Caco-2 (cell line): Measurements from ENCODE around the gene CROCC2. TPM values are rescaled to one million over a fixed set of nuclear protein-coding genes. Genes with fewer than 3 reads are reported as not detected.

Experiments used
- BruUV-seq: library from RNA; stranded (reverse); fragments of 400-500 nt; replicated peaks from 2 replicates; lab custom pipeline; 2021; lab: Mats Ljungman, UMichigan
- CTCF ChIA-PET: fragments of 300-600 bp; sonication (Branson Sonifier 250); formaldehyde crosslinking; loops from one replicate; lab custom pipeline; 2022; ENCODE audit warnings: antibody characterized with exemption; lab: Charles Lee
- POLR2A ChIA-PET: fragments of 300-600 bp; sonication (Branson Sonifier 250); formaldehyde crosslinking; loops from one replicate; lab custom pipeline; 2022; ENCODE audit warnings: antibody characterized with exemption; lab: Charles Lee
- DNase-seq, 2 experiments: peaks; one replicate each; pipeline versions ENCODE4 v3.0.0 to v3.0.0-alpha.2; 2020 to 2022
- H3K27me3 ChIP-seq: replicated peaks from 2 replicates; pipeline ENCODE4 v1.6.0; 2011; ENCODE audit warnings: low read length; ENCODE audit not compliant: control insufficient read depth, insufficient read depth
- H3K36me3 ChIP-seq: 2 replicates; pipeline ENCODE4 v1.5.1; 2011; ENCODE audit warnings: low read length; ENCODE audit not compliant: control insufficient read depth, insufficient read depth
- H3K4me1 ChIP-seq: fragments of 250-450 bp; sonication (Bioruptor Pico); 2 replicates; pipeline ENCODE4 v1.5.1; 2020; ENCODE audit warnings: mild to moderate bottlenecking
- H3K4me3 ChIP-seq: 2 replicates; pipeline ENCODE4 v1.5.1; 2011; ENCODE audit warnings: low read depth, mild to moderate bottlenecking, control low read depth, low read length
- H3K9me3 ChIP-seq: fragments of 250-450 bp; sonication (Bioruptor Pico); 2 replicates; pipeline ENCODE4 v1.5.1; 2020; ENCODE audit warnings: mild to moderate bottlenecking, moderate library complexity
- H3K27ac Mint-ChIP-seq: one replicate; pipeline ENCODE4 v1.8.0; 2022; ENCODE audit warnings: mixed read lengths; ENCODE audit not compliant: unreplicated experiment
- H3K27me3 Mint-ChIP-seq: one replicate; pipeline ENCODE4 v1.8.0; 2022; ENCODE audit warnings: mixed read lengths; ENCODE audit not compliant: insufficient read depth, unreplicated experiment
- H3K36me3 Mint-ChIP-seq: one replicate; pipeline ENCODE4 v1.8.0; 2022; ENCODE audit warnings: mild to moderate bottlenecking, mixed read lengths; ENCODE audit not compliant: insufficient read depth, unreplicated experiment
- H3K4me1 Mint-ChIP-seq: one replicate; pipeline ENCODE4 v1.8.0; 2022; ENCODE audit warnings: low read depth, mixed read lengths; ENCODE audit not compliant: unreplicated experiment
- H3K4me3 Mint-ChIP-seq: one replicate; pipeline ENCODE4 v1.8.0; 2022; ENCODE audit warnings: mild to moderate bottlenecking, moderate library complexity, mixed read lengths; ENCODE audit not compliant: unreplicated experiment
- H3K9me3 Mint-ChIP-seq: one replicate; pipeline ENCODE4 v1.8.0; 2022; ENCODE audit warnings: mixed read lengths; ENCODE audit not compliant: unreplicated experiment
- CTCF ChIP-seq, 2 experiments: fragments of 200-600 bp in 1 of 2; IDR thresholded peaks; 1 replicate in 1 of 2; 2 replicates in 1 of 2; pipeline versions ENCODE4 v1.5.1 to v1.8.0; 2011 to 2022; ENCODE audit warnings: antibody characterized with exemption in 1 of 2, control low read depth in 1 of 2, inconsistent platforms in 1 of 2, low read depth in 1 of 2, low read length in 1 of 2, mild to moderate bottlenecking in 1 of 2, moderate library complexity in 1 of 2; ENCODE audit not compliant: insufficient read depth in 1 of 2, severe bottlenecking in 1 of 2, unreplicated experiment in 1 of 2
- intact Hi-C: fragments of 100-400 bp; cut with micrococcal nuclease; formaldehyde crosslinking; loops from one replicate; pipeline ENCODE4 v1.10.0; 2022; ENCODE audit not compliant: unreplicated experiment
- total RNA-seq: library from RNA; stranded (reverse); gene quantifications from 2 replicates; pipeline ENCODE4 v1.2.3, GENCODE V29; 2022

CROCC2 gene
- total RNA-seq, 1 experiment from 2014 or later = not detected

- Histone ChIP-seq H3K36me3 (no peaks in the 10 kb centered on the region), H3K27me3 (no peaks in the 10 kb centered on the region), H3K4me3 (no peak overlapping the region), H3K9me3 (no peaks in the 10 kb centered on the region), H3K4me1 (no peaks in the 10 kb centered on the region)
- intact Hi-C loops = no loop called here
- ChIA-PET POLR2A (no interaction called here), CTCF (no interaction called here)
- Mint-ChIP-seq H3K4me1 (no peaks in the 10 kb centered on the region), H3K27ac (no peak overlapping the region), H3K4me3 (no peak overlapping the region), H3K27me3 (peaks cover 6% of the 10 kb centered on the region), H3K36me3 (no peaks in the 10 kb centered on the region), H3K9me3 (no peaks in the 10 kb centered on the region)
- no peak for TF ChIP-seq CTCF (IDR thresholded peaks at IDR 0.05; ENCODE audit: insufficient read depth in 1 of 2, low read depth in 1 of 2, low read length in 1 of 2, severe bottlenecking in 1 of 2, unreplicated experiment in 1 of 2)
- no TSS peak for BruUV-seq
- DNase-seq = no peak
Observed at GRCh38 chr2:240909216-240909974, 3.3 kb downstream of the CROCC2 start.

GRCh38 chr2:240911641-240912265 is 5.6 kb downstream of the CROCC2 start:
- no peaks in the 10 kb centered on the region for H3K9me3 Mint-ChIP-seq
- no peaks in the 10 kb centered on the region for H3K36me3 ChIP-seq
- CTCF ChIA-PET = no interaction called here
- H3K4me3 Mint-ChIP-seq = no peak overlapping the region
- H3K4me3 ChIP-seq = no peak overlapping the region
- H3K36me3 Mint-ChIP-seq = no peaks in the 10 kb centered on the region
- POLR2A ChIA-PET = no interaction called here
- H3K9me3 ChIP-seq = no peaks in the 10 kb centered on the region
- H3K4me1 Mint-ChIP-seq = no peaks in the 10 kb centered on the region
- no peaks in the 10 kb centered on the region for H3K4me1 ChIP-seq
- no peaks in the 10 kb centered on the region for H3K27me3 ChIP-seq
- TF ChIP-seq CTCF (IDR thresholded peaks at IDR 0.05; ENCODE audit: insufficient read depth in 1 of 2, low read depth in 1 of 2, low read length in 1 of 2, severe bottlenecking in 1 of 2, unreplicated experiment in 1 of 2) = no peak
- no peak for DNase-seq
- peaks cover 6% of the 10 kb centered on the region for H3K27me3 Mint-ChIP-seq
- BruUV-seq = no TSS peak
- intact Hi-C loops = no loop called here
- no peak overlapping the region for H3K27ac Mint-ChIP-seq

- peaks cover 6% of the 10 kb centered on the region for H3K27me3 Mint-ChIP-seq
- Histone ChIP-seq H3K4me1 (no peaks in the 10 kb centered on the region), H3K27me3 (no peaks in the 10 kb centered on the region), H3K36me3 (no peaks in the 10 kb centered on the region), H3K4me3 (no peak overlapping the region), H3K9me3 (no peaks in the 10 kb centered on the region)
- no peaks in the 10 kb centered on the region for H3K9me3 Mint-ChIP-seq
- ChIA-PET POLR2A (no interaction called here), CTCF (interaction anchor here (2.2 to 2.8 kb wide), 2 partner anchors 16 to 56 kb away, joined by 7 to 17 read pairs; partner anchors contain the start of gene MAB21L4)
- DNase-seq = no peak
- no peaks in the 10 kb centered on the region for H3K4me1 Mint-ChIP-seq
- no TSS peak for BruUV-seq
- no peak overlapping the region for H3K27ac Mint-ChIP-seq
- no peaks in the 10 kb centered on the region for H3K36me3 Mint-ChIP-seq
- no peak overlapping the region for H3K4me3 Mint-ChIP-seq
- no peak for TF ChIP-seq CTCF (IDR thresholded peaks at IDR 0.05; ENCODE audit: insufficient read depth in 1 of 2, low read depth in 1 of 2, low read length in 1 of 2, severe bottlenecking in 1 of 2, unreplicated experiment in 1 of 2)
- intact Hi-C loops = no loop called here
Observed at GRCh38 chr2:240912878-240913809, 7.0 kb downstream of the CROCC2 start.
